ENCODE data around the gene FRAT2.

DNA sequence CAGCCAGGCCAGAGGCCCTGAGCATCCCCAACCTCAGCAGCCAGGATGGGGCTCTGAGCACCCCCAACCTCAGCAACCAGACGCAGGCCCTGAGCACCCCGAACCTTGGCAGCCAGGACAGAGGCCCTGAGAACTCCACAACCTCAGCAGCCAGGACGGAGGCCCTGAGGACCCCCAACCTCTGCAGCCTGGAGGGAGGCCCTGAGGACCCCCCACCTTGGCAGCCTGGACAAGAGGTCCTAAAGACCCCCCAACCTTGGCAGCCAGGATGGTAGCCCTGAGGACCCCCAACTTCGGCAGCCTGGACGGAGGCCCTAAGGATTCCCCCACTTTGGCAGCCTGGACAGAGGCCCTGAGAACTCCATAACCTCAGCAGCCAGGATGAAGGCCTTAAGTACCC is 49.6 kb upstream of the FRAT2 start:
- TF ChIP-seq SUZ12 (IDR thresholded peaks at IDR 0.05; ENCODE audit: extremely low read depth, insufficient read depth, insufficient read length) (no peak), ZNF274 (IDR thresholded peaks at IDR 0.05; ENCODE audit: low read depth, low read length) (no peak)
